Measurements from ENCODE around the gene CA10.
A peak's percentile ranks its signal among the peaks of the same experiment; 100 is the strongest.

CA10 gene

GRCh38 chr17:52048137-52048898 lies 110.2 kb downstream of the CA10 start:
- no peak for DNase-seq (ENCODE audit: low spot score)

GRCh38 chr17:52047086-52047485 lies 111.4 kb downstream of the CA10 start:
- no peak for DNase-seq (ENCODE audit: low spot score)

- no peak for DNase-seq (ENCODE audit: low spot score)
Measured at GRCh38 chr17:52041123-52041617, 117.3 kb downstream of the CA10 start.

- DNase-seq (ENCODE audit: low spot score): no peak
Measured at GRCh38 chr17:52036416-52036815, 122.1 kb downstream of the CA10 start.

- DNase-seq (ENCODE audit: low spot score): peak; percentile 55
Measured at GRCh38 chr17:52035336-52035915, 123.1 kb downstream of the CA10 start.

GRCh38 chr17:52032454-52032853 lies 126.1 kb downstream of the CA10 start:
- no peak for DNase-seq (ENCODE audit: low spot score)

- DNase-seq (ENCODE audit: low spot score): no peak
Measured at GRCh38 chr17:52030052-52030451, 128.5 kb downstream of the CA10 start.

GRCh38 chr17:52027620-52028295 lies 130.8 kb downstream of the CA10 start:
- peak; percentile 7 for DNase-seq (ENCODE audit: low spot score)

GRCh38 chr17:52027081-52027480 lies 131.4 kb downstream of the CA10 start:
- no peak for DNase-seq (ENCODE audit: low spot score)

- no peak for DNase-seq (ENCODE audit: low spot score)
Measured at GRCh38 chr17:52026075-52026474, 132.4 kb downstream of the CA10 start.

GRCh38 chr17:52025236-52025635 lies 133.3 kb downstream of the CA10 start:
- no peak for DNase-seq (ENCODE audit: low spot score)

- no peak for DNase-seq (ENCODE audit: low spot score)
Measured at GRCh38 chr17:52024300-52024870, 134.1 kb downstream of the CA10 start.

- no peak for DNase-seq (ENCODE audit: low spot score)
Measured at GRCh38 chr17:52011064-52011463, 147.4 kb downstream of the CA10 start.

- DNase-seq (ENCODE audit: low spot score): no peak
Measured at GRCh38 chr17:51999654-52000053, 158.9 kb downstream of the CA10 start.

- no peak for DNase-seq (ENCODE audit: low spot score)
Measured at GRCh38 chr17:51997723-51998122, 160.8 kb downstream of the CA10 start.

GRCh38 chr17:51995797-51996403 lies 162.6 kb downstream of the CA10 start:
- DNase-seq (ENCODE audit: low spot score): no peak

GRCh38 chr17:51992864-51993416 lies 165.6 kb downstream of the CA10 start:
- DNase-seq (ENCODE audit: low spot score): no peak

- no peak for DNase-seq (ENCODE audit: low spot score)
Measured at GRCh38 chr17:51971121-51971520, 187.4 kb downstream of the CA10 start.

- DNase-seq (ENCODE audit: low spot score): no peak
Measured at GRCh38 chr17:51961689-51962088, 196.8 kb downstream of the CA10 start.

GRCh38 chr17:51957786-51958185 lies 200.7 kb downstream of the CA10 start:
- peak; percentile 17 for DNase-seq (ENCODE audit: low spot score)

- DNase-seq (ENCODE audit: low spot score): no peak
Measured at GRCh38 chr17:51955245-51955644, 203.3 kb downstream of the CA10 start.

GRCh38 chr17:51954232-51954765 lies 204.2 kb downstream of the CA10 start:
- DNase-seq (ENCODE audit: low spot score): no peak

Measured in Ammon's horn (tissue), 1 donor.